Lower leg skin (tissue), 4 donors: Measurements from ENCODE around the gene MYRIP. TPM values are rescaled to one million over a fixed set of nuclear protein-coding genes. Genes with fewer than 3 reads are reported as not detected.

ENCODE experiments used
- DNase-seq, 2 donors: peaks; one replicate each; pipeline ENCODE4 v3.0.0-alpha.2; 2019; ENCODE audit warnings: low spot score in 2 of 2
- H3K4me3 ChIP-seq: fragments of 200-600 bp; sonication (generic); 2 replicates; pipeline ENCODE4 v1.5.1; 2017; ENCODE audit warnings: mild to moderate bottlenecking, low read depth; ENCODE audit not compliant: poor library complexity, severe bottlenecking
- CTCF ChIP-seq, 3 donors: fragments of 450-650 bp; IDR thresholded peaks; one replicate each; pipeline ENCODE4 v1.5.1; 2016; ENCODE audit warnings: antibody characterized with exemption in 3 of 3, mild to moderate bottlenecking in 3 of 3, moderate library complexity in 2 of 3
- POLR2A ChIP-seq, 2 donors: fragments of 450-650 bp; IDR thresholded peaks; one replicate each; pipeline ENCODE4 v1.6.1; 2016 to 2017; ENCODE audit warnings: antibody characterized with exemption in 2 of 2, mild to moderate bottlenecking in 1 of 2, moderate library complexity in 1 of 2
- WGBS, 2 donors: methylation state at CpG; one replicate each; pipeline ENCODE4 v1.1.5; 2018; 5-methylcytosine and 5-hydroxymethylcytosine counted together
- intact Hi-C: fragments of 100-400 bp; cut with DNase I; formaldehyde crosslinking; loops from one replicate; pipeline ENCODE4 v1.15.0; 2023; ENCODE audit warnings: low total_unique reads
- total RNA-seq, 4 donors: library from RNA; depleted of rRNA; stranded (reverse); fragments of >200 nt; gene quantifications; one replicate each; pipeline ENCODE4 v1.1.0, GENCODE V29; 2016

The MYRIP gene
- total RNA-seq, 4 donors from 2014 or later = 1.2 to 2.9 (median 1.5) TPM

- 95 to 96% methylated on average over 6 of the region's 6 CpGs for WGBS, 2 donors
- no peak for DNase-seq
- intact Hi-C loops = no loop called here
- no peak for TF ChIP-seq CTCF (IDR thresholded peaks at IDR 0.05)
- no peak for TF ChIP-seq POLR2A (IDR thresholded peaks at IDR 0.05)
- H3K4me3 ChIP-seq = no peak overlapping the region
Observed at GRCh38 chr3:40224796-40225515, 415.5 kb downstream of the MYRIP start.

- intact Hi-C loops = no loop called here
- WGBS, 2 donors = 83 to 85% methylated on average over 5 of the region's 5 CpGs
- no peak overlapping the region for H3K4me3 ChIP-seq
- no peak for DNase-seq
- TF ChIP-seq CTCF (IDR thresholded peaks at IDR 0.05) = no peak
- no peak for TF ChIP-seq POLR2A (IDR thresholded peaks at IDR 0.05)
Observed at GRCh38 chr3:40226636-40227035, 417.2 kb downstream of the MYRIP start.

- intact Hi-C loops = no loop called here
- 84% methylated on average over 5 of the region's 5 CpGs for WGBS, 2 donors
- no peak overlapping the region for H3K4me3 ChIP-seq
- DNase-seq = no peak
- TF ChIP-seq CTCF (IDR thresholded peaks at IDR 0.05) (no peak), POLR2A (IDR thresholded peaks at IDR 0.05) (no peak)
Observed at GRCh38 chr3:40228792-40229350, 419.5 kb downstream of the MYRIP start.

GRCh38 chr3:40229386-40229785 lies 420.0 kb downstream of the MYRIP start:
- no peak overlapping the region for H3K4me3 ChIP-seq
- DNase-seq = no peak
- WGBS, 2 donors = 86 to 87% methylated on average over 6 of the region's 6 CpGs
- TF ChIP-seq CTCF (IDR thresholded peaks at IDR 0.05) (no peak), POLR2A (IDR thresholded peaks at IDR 0.05) (no peak)
- intact Hi-C loops = no loop called here

GRCh38 chr3:40229963-40230362 lies 420.6 kb downstream of the MYRIP start:
- intact Hi-C loops = no loop called here
- 54 to 66% methylated on average over 1 of the region's 1 CpG for WGBS, 2 donors

More at GRCh38 chr3:40229963-40230362, 420.6 kb downstream of the MYRIP start:
- DNase-seq = no peak
- H3K4me3 ChIP-seq = no peak overlapping the region
- TF ChIP-seq POLR2A (IDR thresholded peaks at IDR 0.05) = no peak
- TF ChIP-seq CTCF (IDR thresholded peaks at IDR 0.05) = no peak
